Endothelial cell (in vitro differentiated cells): ENCODE results near the gene FDX1. TPM values are rescaled to one million over a fixed set of nuclear protein-coding genes. Genes with fewer than 3 reads are reported as not detected.

Source experiments
- DNase-seq: peaks from one replicate; pipeline ENCODE4 v3.0.0; 2021; ENCODE audit warnings: low spot score
- H3K27ac Mint-ChIP-seq: one replicate; pipeline ENCODE4 v1.8.0; 2021; ENCODE audit warnings: mixed read lengths, inconsistent platforms; ENCODE audit not compliant: unreplicated experiment
- H3K27me3 Mint-ChIP-seq: one replicate; pipeline ENCODE4 v1.8.0; 2021; ENCODE audit warnings: mild to moderate bottlenecking, moderate library complexity, mixed read lengths, inconsistent platforms; ENCODE audit not compliant: unreplicated experiment
- H3K36me3 Mint-ChIP-seq: one replicate; pipeline ENCODE4 v1.8.0; 2021; ENCODE audit warnings: mild to moderate bottlenecking, low read depth, mixed read lengths, inconsistent platforms; ENCODE audit not compliant: unreplicated experiment
- H3K4me1 Mint-ChIP-seq: one replicate; pipeline ENCODE4 v1.8.0; 2021; ENCODE audit warnings: mild to moderate bottlenecking, mixed read lengths, inconsistent platforms; ENCODE audit not compliant: unreplicated experiment
- H3K4me3 Mint-ChIP-seq: one replicate; pipeline ENCODE4 v1.8.0; 2021; ENCODE audit warnings: mild to moderate bottlenecking, mixed read lengths, inconsistent platforms; ENCODE audit not compliant: unreplicated experiment
- H3K9me3 Mint-ChIP-seq: one replicate; pipeline ENCODE4 v1.8.0; 2021; ENCODE audit warnings: mixed read lengths, inconsistent platforms; ENCODE audit not compliant: unreplicated experiment
- total RNA-seq: library from RNA; stranded (reverse); fragmentation: NEBNext Ultra II Directional; extraction: Animal tissue kit (Norgen Biotek cat#: 25700); gene quantifications from one replicate; pipeline ENCODE4 v1.2.1, GENCODE V29; 2021; ENCODE audit not compliant: unreplicated experiment
- TF ChIP-seq, protein P1 (sequence below): fragments of 200-600 bp; sonication (generic); IDR thresholded peaks from one replicate; pipeline ENCODE4 v1.5.0; 2021; ENCODE audit warnings: antibody characterized with exemption; ENCODE audit not compliant: unreplicated experiment

The FDX1 gene
- total RNA-seq, 1 donor from 2014 or later, result 14.3 TPM

DNA sequence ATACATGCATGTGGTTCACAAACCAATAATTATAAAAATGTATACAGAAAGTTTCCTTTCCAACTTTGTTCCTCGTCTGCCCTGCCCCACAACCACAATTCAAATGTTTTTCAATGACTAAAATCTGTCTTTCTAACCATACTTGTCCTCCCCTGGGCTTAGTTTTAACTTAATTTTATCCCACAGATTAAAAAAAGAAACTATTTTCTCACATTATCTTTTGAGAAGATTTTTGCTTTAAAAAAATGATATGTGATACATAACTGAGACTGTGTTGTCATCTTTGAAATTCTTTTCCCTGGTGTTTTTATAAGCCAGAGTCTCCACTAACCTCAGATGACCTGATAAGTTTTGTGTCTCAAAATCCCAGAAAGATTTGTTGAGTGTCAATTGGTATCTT, 79.0 kb downstream of the FDX1 start:
- Mint-ChIP-seq H3K9me3 (no peaks in the 10 kb centered on the region), H3K27me3 (peaks cover 4% of the 10 kb centered on the region), H3K36me3 (no peaks in the 10 kb centered on the region), H3K27ac (no peak overlapping the region), H3K4me3 (no peak overlapping the region), H3K4me1 (no peaks in the 10 kb centered on the region)
- TF ChIP-seq, protein P1, sequence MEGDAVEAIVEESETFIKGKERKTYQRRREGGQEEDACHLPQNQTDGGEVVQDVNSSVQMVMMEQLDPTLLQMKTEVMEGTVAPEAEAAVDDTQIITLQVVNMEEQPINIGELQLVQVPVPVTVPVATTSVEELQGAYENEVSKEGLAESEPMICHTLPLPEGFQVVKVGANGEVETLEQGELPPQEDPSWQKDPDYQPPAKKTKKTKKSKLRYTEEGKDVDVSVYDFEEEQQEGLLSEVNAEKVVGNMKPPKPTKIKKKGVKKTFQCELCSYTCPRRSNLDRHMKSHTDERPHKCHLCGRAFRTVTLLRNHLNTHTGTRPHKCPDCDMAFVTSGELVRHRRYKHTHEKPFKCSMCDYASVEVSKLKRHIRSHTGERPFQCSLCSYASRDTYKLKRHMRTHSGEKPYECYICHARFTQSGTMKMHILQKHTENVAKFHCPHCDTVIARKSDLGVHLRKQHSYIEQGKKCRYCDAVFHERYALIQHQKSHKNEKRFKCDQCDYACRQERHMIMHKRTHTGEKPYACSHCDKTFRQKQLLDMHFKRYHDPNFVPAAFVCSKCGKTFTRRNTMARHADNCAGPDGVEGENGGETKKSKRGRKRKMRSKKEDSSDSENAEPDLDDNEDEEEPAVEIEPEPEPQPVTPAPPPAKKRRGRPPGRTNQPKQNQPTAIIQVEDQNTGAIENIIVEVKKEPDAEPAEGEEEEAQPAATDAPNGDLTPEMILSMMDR, result no peak
- no peak for DNase-seq

DNA sequence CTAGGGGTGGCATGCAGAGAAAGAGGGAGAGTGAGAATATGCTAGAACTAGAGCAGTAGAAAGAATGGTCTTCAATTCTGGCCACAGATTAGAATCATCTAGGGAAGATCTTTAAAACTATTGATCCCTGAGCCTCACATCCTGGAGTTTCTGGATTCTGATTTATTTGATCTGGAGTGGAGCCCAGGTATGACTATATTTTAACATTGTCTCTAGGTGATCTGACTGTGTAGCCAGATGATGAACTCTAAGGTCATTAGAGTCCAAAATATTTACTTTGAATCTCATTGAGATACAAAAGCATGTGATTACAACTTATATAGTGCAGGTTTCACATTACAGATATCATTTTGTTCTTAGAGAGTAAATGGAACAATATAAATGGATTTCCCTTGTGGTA, 79.7 kb downstream of the FDX1 start:
- Mint-ChIP-seq H3K4me1 (no peaks in the 10 kb centered on the region), H3K4me3 (no peak overlapping the region), H3K9me3 (no peaks in the 10 kb centered on the region), H3K36me3 (no peaks in the 10 kb centered on the region), H3K27ac (no peak overlapping the region), H3K27me3 (peaks cover 4% of the 10 kb centered on the region)
- no peak for DNase-seq
- TF ChIP-seq, protein P1, result no peak

DNA sequence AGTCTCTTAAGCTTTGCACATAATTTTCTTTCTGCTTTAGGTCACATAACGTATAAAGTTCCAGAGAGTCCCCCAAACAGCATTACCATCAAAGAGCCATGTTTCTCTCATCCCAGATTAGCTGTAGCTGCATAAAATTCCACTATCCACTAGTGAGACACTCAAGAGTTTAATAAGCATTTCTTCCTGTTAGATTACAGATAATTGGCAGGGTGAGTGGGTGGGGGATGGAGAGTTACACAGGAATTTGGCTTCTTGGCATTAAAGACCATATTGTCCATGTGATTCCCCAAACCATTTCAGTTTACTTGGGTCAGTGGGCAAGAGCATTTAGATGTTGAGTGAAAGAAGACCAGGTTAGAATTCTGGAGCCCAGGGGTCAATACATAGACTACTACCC, 82.3 kb downstream of the FDX1 start:
- Mint-ChIP-seq H3K9me3 (no peaks in the 10 kb centered on the region), H3K4me3 (no peak overlapping the region), H3K27ac (no peak overlapping the region), H3K4me1 (no peaks in the 10 kb centered on the region), H3K36me3 (no peaks in the 10 kb centered on the region), H3K27me3 (peaks cover 2% of the 10 kb centered on the region)
- TF ChIP-seq, protein P1, result no peak
- DNase-seq, result no peak

DNA sequence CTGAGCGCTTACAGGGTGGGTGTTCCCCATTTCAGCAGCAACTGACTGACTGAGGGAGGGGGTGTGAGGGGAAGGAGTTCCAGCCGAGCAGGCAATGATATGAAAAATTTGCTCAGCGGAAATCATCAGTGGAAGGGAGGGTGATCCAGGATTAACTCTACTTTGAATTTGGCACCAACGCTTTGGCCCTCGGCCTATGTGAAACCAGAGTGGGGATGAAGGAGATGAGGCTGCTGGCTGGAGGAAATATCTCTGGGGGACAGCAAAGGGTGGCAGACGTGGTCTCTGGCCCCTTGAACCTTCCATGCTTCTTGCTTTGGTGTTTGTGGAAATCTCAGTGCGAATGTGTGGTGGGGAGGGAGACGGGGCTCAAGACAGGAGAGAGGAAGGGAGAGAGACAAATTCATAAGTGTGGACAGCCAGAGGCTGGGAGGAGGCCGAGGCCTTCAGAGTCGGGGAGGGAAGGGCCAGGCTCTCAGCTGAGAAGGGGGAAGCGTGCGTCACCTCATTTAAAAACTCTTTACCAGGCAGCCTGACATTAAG, 83.6 kb downstream of the FDX1 start:
- DNase-seq, result no peak
- H3K4me3 Mint-ChIP-seq, result no peak overlapping the region
- H3K4me1 Mint-ChIP-seq, result no peaks in the 10 kb centered on the region
- H3K9me3 Mint-ChIP-seq, result no peaks in the 10 kb centered on the region
- peaks cover 2% of the 10 kb centered on the region for H3K27me3 Mint-ChIP-seq
- TF ChIP-seq, protein P1, result no peak
- peak overlapping the region; percentile 11 for H3K27ac Mint-ChIP-seq
- H3K36me3 Mint-ChIP-seq, result no peaks in the 10 kb centered on the region

DNA sequence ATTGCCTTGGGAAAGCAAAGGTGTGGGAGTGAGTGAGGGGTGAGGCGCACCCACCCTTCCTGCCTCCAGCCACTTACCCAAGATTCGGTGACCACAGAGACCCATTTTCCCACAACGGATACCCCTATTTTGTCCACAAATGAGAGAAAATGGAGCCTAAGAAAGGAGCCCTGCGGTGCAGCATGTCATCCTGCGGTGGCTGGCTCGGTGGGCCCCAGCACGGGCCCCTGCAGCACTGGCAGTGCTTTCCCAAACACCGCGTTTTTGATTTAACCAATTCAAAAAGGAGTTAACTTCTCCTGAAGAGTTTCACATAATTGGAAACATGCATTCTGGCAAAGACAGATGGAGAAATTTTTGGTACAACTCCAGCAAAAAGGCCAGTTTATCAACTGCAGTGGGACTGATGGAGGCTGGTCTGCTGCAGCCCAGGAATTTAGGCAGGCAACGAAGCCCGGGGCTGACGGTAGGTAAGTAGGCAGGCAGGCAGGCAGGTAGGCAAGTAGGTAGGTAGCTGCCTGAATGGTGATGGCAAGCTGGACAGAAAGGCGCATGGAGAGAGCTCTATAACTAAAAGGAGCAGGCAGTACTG, 84.2 kb downstream of the FDX1 start:
- no peaks in the 10 kb centered on the region for H3K36me3 Mint-ChIP-seq
- H3K27me3 Mint-ChIP-seq, result peaks cover 2% of the 10 kb centered on the region
- H3K9me3 Mint-ChIP-seq, result no peaks in the 10 kb centered on the region
- H3K27ac Mint-ChIP-seq, result no peak overlapping the region
- DNase-seq, result no peak
- no peaks in the 10 kb centered on the region for H3K4me1 Mint-ChIP-seq
- no peak overlapping the region for H3K4me3 Mint-ChIP-seq
- TF ChIP-seq, protein P1, result no peak
